Osteoblast (primary cell): ENCODE results near the gene PRKN. TPM values are rescaled to one million over a fixed set of nuclear protein-coding genes. Genes with fewer than 3 reads are reported as not detected.

Experiments used
- DNase-seq: peaks from one replicate; pipeline ENCODE4 v3.0.0; 2011; ENCODE audit warnings: low spot score, mixed read lengths; ENCODE audit not compliant: insufficient read length; ENCODE audit errors: missing footprints
- H2AFZ ChIP-seq: 2 replicates; pipeline ENCODE4 v1.6.0; 2011; ENCODE audit warnings: mild to moderate bottlenecking, low read length
- H3K27ac ChIP-seq: 2 replicates; pipeline ENCODE4 v1.5.1; 2011; ENCODE audit warnings: mild to moderate bottlenecking, low read depth, low read length, moderate library complexity
- H3K27me3 ChIP-seq: 2 replicates; pipeline ENCODE4 v1.6.0; 2012; ENCODE audit warnings: mild to moderate bottlenecking, control low read depth, inconsistent platforms, low read length, moderate library complexity; ENCODE audit not compliant: insufficient read depth
- H3K36me3 ChIP-seq: 2 replicates; pipeline ENCODE4 v1.5.1; 2011; ENCODE audit warnings: mild to moderate bottlenecking, low read length, control low read depth, moderate library complexity; ENCODE audit not compliant: insufficient read depth
- H3K4me1 ChIP-seq: 2 replicates; pipeline ENCODE4 v1.5.1; 2011; ENCODE audit warnings: mild to moderate bottlenecking, low read length, control low read depth, moderate library complexity; ENCODE audit not compliant: insufficient read depth
- H3K4me2 ChIP-seq: 2 replicates; pipeline ENCODE4 v1.6.0; 2011; ENCODE audit warnings: mild to moderate bottlenecking, low read length; ENCODE audit not compliant: insufficient read depth
- H3K4me3 ChIP-seq: fragments of 200-600 bp; sonication (generic); 3 replicates; pipeline ENCODE4 v1.5.1; 2012; ENCODE audit warnings: mild to moderate bottlenecking, low read length, inconsistent platforms; ENCODE audit not compliant: insufficient read depth
- H3K79me2 ChIP-seq: 2 replicates; pipeline ENCODE4 v1.6.0; 2012; ENCODE audit warnings: mild to moderate bottlenecking, low read length, control low read depth, inconsistent platforms; ENCODE audit not compliant: insufficient read depth
- H3K9me3 ChIP-seq: 2 replicates; pipeline ENCODE4 v1.5.1; 2011; ENCODE audit warnings: low read depth, low read length, control low read depth
- H4K20me1 ChIP-seq: 2 replicates; pipeline ENCODE4 v1.6.0; 2012; ENCODE audit warnings: mild to moderate bottlenecking, low read length, control low read depth; ENCODE audit not compliant: insufficient read depth
- CTCF ChIP-seq: IDR thresholded peaks from 2 replicates; pipeline ENCODE4 v1.5.1; 2011; ENCODE audit warnings: mild to moderate bottlenecking, low read depth, low read length, moderate library complexity; ENCODE audit errors: extremely low read depth
- total RNA-seq: library from RNA; depleted of rRNA; stranded (reverse); fragments of >200 nt; gene quantifications from 2 replicates; pipeline ENCODE4 v1.2.3, GENCODE V29; 2012

The PRKN gene
- total RNA-seq, 1 donor, result 2.9 TPM

GRCh38 chr6:161564952-161565351, 1162.6 kb downstream of the PRKN start:
- H3K4me1 ChIP-seq, result no peaks in the 10 kb centered on the region
- H3K9me3 ChIP-seq, result no peaks in the 10 kb centered on the region
- H3K36me3 ChIP-seq, result no peaks in the 10 kb centered on the region
- no peak overlapping the region for H3K27ac ChIP-seq
- no peaks in the 10 kb centered on the region for H3K27me3 ChIP-seq
- DNase-seq, result no peak
- H4K20me1 ChIP-seq, result no peaks in the 10 kb centered on the region
- no peaks in the 10 kb centered on the region for H3K79me2 ChIP-seq
- H2AFZ ChIP-seq, result no peak overlapping the region
- H3K4me2 ChIP-seq, result no peak overlapping the region
- no peak for TF ChIP-seq CTCF
- H3K4me3 ChIP-seq, result no peak overlapping the region

GRCh38 chr6:161561908-161562307, 1165.7 kb downstream of the PRKN start:
- Histone ChIP-seq H3K36me3 (no peaks in the 10 kb centered on the region), H3K79me2 (no peaks in the 10 kb centered on the region), H3K9me3 (no peaks in the 10 kb centered on the region), H4K20me1 (no peaks in the 10 kb centered on the region), H3K27me3 (no peaks in the 10 kb centered on the region), H2AFZ (no peak overlapping the region), H3K27ac (no peak overlapping the region), H3K4me2 (no peak overlapping the region), H3K4me1 (no peaks in the 10 kb centered on the region), H3K4me3 (no peak overlapping the region)
- TF ChIP-seq CTCF, result no peak
- no peak for DNase-seq

- Histone ChIP-seq H3K27ac (no peak overlapping the region), H2AFZ (no peak overlapping the region), H3K27me3 (no peaks in the 10 kb centered on the region), H3K4me2 (no peak overlapping the region), H3K4me1 (no peaks in the 10 kb centered on the region), H3K9me3 (no peaks in the 10 kb centered on the region), H3K36me3 (no peaks in the 10 kb centered on the region), H3K79me2 (no peaks in the 10 kb centered on the region), H3K4me3 (no peak overlapping the region), H4K20me1 (no peaks in the 10 kb centered on the region)
- TF ChIP-seq CTCF, result no peak
- DNase-seq, result no peak
Observed at GRCh38 chr6:161557333-161558107, 1170.0 kb downstream of the PRKN start.

GRCh38 chr6:161554883-161555282, 1172.7 kb downstream of the PRKN start:
- H3K9me3 ChIP-seq, result no peaks in the 10 kb centered on the region
- no peak overlapping the region for H3K4me2 ChIP-seq
- H3K4me1 ChIP-seq, result no peaks in the 10 kb centered on the region
- TF ChIP-seq CTCF, result no peak
- no peak overlapping the region for H2AFZ ChIP-seq
- H3K36me3 ChIP-seq, result no peaks in the 10 kb centered on the region
- no peak for DNase-seq
- H3K79me2 ChIP-seq, result no peaks in the 10 kb centered on the region
- H3K4me3 ChIP-seq, result no peak overlapping the region
- no peaks in the 10 kb centered on the region for H3K27me3 ChIP-seq
- no peaks in the 10 kb centered on the region for H4K20me1 ChIP-seq
- no peak overlapping the region for H3K27ac ChIP-seq
